ENCODE results near the gene STAC. TPM values are rescaled to one million over a fixed set of nuclear protein-coding genes. Genes with fewer than 3 reads are reported as not detected.

The STAC gene
- total and polyA plus RNA-seq, 9 of the 15 experiments (the other 6 are each of a cell fraction or from before 2014, with no cell fraction given): 0.11 TPM; not detected in 8

DNA sequence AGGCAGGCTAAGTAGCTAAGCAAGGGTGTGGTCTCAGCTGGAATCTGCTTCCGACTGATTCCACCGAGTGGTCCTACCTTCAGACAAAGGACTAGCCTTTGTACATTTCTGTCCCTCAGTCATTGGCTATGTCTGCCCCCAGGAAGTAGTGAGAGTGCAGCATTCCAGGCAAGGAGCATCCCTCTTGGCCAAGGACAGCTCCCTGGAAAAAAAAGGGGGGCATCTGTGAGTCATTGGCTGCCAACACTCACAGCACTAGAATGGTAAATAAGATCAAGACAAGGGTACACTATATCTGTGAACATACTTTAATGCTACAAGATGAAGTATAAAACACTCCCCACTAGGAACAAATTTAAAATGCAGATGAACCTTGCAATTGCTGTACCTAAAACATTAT lies 66.8 kb downstream of the STAC start (continued):
- TF ChIP-seq, protein P1, sequence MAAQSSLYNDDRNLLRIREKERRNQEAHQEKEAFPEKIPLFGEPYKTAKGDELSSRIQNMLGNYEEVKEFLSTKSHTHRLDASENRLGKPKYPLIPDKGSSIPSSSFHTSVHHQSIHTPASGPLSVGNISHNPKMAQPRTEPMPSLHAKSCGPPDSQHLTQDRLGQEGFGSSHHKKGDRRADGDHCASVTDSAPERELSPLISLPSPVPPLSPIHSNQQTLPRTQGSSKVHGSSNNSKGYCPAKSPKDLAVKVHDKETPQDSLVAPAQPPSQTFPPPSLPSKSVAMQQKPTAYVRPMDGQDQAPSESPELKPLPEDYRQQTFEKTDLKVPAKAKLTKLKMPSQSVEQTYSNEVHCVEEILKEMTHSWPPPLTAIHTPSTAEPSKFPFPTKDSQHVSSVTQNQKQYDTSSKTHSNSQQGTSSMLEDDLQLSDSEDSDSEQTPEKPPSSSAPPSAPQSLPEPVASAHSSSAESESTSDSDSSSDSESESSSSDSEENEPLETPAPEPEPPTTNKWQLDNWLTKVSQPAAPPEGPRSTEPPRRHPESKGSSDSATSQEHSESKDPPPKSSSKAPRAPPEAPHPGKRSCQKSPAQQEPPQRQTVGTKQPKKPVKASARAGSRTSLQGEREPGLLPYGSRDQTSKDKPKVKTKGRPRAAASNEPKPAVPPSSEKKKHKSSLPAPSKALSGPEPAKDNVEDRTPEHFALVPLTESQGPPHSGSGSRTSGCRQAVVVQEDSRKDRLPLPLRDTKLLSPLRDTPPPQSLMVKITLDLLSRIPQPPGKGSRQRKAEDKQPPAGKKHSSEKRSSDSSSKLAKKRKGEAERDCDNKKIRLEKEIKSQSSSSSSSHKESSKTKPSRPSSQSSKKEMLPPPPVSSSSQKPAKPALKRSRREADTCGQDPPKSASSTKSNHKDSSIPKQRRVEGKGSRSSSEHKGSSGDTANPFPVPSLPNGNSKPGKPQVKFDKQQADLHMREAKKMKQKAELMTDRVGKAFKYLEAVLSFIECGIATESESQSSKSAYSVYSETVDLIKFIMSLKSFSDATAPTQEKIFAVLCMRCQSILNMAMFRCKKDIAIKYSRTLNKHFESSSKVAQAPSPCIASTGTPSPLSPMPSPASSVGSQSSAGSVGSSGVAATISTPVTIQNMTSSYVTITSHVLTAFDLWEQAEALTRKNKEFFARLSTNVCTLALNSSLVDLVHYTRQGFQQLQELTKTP (IDR thresholded peaks at IDR 0.05; ENCODE audit: low read depth in 1 of 2, partially characterized antibody in 2 of 2): no peak
- TF ChIP-seq, protein P2, sequence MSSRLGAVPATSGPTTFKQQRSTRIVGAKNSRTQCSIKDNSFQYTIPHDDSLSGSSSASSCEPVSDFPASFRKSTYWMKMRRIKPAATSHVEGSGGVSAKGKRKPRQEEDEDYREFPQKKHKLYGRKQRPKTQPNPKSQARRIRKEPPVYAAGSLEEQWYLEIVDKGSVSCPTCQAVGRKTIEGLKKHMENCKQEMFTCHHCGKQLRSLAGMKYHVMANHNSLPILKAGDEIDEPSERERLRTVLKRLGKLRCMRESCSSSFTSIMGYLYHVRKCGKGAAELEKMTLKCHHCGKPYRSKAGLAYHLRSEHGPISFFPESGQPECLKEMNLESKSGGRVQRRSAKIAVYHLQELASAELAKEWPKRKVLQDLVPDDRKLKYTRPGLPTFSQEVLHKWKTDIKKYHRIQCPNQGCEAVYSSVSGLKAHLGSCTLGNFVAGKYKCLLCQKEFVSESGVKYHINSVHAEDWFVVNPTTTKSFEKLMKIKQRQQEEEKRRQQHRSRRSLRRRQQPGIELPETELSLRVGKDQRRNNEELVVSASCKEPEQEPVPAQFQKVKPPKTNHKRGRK (tag; IDR thresholded peaks at IDR 0.05): no peak

DNA sequence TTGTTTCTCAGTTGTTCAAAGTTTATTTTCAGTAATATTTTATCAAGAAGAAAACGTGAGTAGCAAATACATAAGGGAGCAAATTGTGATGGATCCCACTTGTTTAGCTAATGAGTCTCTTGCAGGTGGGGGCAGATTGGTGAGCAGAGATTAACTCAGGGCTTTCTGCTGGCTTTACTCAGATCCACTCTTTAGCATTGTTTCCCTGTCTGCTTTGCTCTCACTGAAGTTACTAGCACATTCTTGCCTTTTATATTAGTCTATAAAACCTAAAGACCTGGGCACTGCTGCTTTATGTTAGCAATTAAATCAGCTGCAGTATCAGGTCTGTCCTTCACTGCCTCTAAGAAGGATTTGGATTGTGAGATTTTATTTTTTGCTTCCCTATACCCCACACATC lies 71.5 kb downstream of the STAC start:
- WGBS (ENCODE audit: insufficient coverage, low coverage, missing lambda C conversion rate): 0% methylated on average over 1 of the region's 1 CpG
- no peak for TF ChIP-seq RBM17 (IDR thresholded peaks at IDR 0.05; ENCODE audit: borderline replicate concordance, low read depth, low read length)
- no peak for TF ChIP-seq RBM34 (IDR thresholded peaks at IDR 0.05; ENCODE audit: borderline replicate concordance, insufficient read depth, low read length)
- no peak for TF ChIP-seq RAD21 (CRISPR knock-in tag; conservative IDR thresholded peaks at IDR 0.05 in 1 of 2, IDR thresholded peaks at IDR 0.05 in 1 of 2)
- TF ChIP-seq, protein P3, sequence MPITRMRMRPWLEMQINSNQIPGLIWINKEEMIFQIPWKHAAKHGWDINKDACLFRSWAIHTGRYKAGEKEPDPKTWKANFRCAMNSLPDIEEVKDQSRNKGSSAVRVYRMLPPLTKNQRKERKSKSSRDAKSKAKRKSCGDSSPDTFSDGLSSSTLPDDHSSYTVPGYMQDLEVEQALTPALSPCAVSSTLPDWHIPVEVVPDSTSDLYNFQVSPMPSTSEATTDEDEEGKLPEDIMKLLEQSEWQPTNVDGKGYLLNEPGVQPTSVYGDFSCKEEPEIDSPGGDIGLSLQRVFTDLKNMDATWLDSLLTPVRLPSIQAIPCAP (CRISPR knock-in tag; IDR thresholded peaks at IDR 0.05; ENCODE audit: borderline replicate concordance): no peak
- TF ChIP-seq, protein P4, sequence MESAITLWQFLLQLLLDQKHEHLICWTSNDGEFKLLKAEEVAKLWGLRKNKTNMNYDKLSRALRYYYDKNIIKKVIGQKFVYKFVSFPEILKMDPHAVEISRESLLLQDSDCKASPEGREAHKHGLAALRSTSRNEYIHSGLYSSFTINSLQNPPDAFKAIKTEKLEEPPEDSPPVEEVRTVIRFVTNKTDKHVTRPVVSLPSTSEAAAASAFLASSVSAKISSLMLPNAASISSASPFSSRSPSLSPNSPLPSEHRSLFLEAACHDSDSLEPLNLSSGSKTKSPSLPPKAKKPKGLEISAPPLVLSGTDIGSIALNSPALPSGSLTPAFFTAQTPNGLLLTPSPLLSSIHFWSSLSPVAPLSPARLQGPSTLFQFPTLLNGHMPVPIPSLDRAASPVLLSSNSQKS (CRISPR knock-in tag; IDR thresholded peaks at IDR 0.05): no peak
- H3K79me2 ChIP-seq (ENCODE audit: control insufficient read depth, insufficient read depth, low read length): no peaks in the 10 kb centered on the region
- POLR2A ChIA-PET: no interaction called here
- ATAC-seq (no peak), DNase-seq (ENCODE audit: extremely low read depth in 1 of 4, low spot score in 3 of 4) (no peak), FAIRE-seq (no peak)
- no peaks in the 10 kb centered on the region; a peak in 1 of 5 replicates for H3K4me1 ChIP-seq (replicated peaks in 1 of 2; ENCODE audit: control insufficient read depth in 2 of 2, insufficient read depth in 2 of 2, low read length in 2 of 2)
- in situ Hi-C loops (cut with MboI): no loop called here
- no peak overlapping the region for H3K9ac ChIP-seq (ENCODE audit: insufficient read depth in 1 of 2, low read depth in 2 of 2, low read length in 2 of 2)
- H3K9me3 ChIP-seq (replicated peaks; ENCODE audit: control insufficient read depth, insufficient read depth, low read depth, low read length): no peaks in the 10 kb centered on the region
- no peak overlapping the region for H3K4me3 ChIP-seq
- no peak overlapping the region for H3K4me2 ChIP-seq (ENCODE audit: insufficient read depth, low read length)
- H3K9me1 ChIP-seq (ENCODE audit: control insufficient read depth, insufficient read depth, low read length): no peaks in the 10 kb centered on the region
- CTCF ChIA-PET (ENCODE audit: low intra/inter-chr PET ratio): no interaction called here
- no peaks in the 10 kb centered on the region for H3K27me3 ChIP-seq (ENCODE audit: control insufficient read depth in 2 of 2, insufficient read depth in 2 of 2, low read length in 2 of 2)
- no peak overlapping the region for H3K27ac ChIP-seq (ENCODE audit: extremely low read depth, low read depth, low read length)
- H4K20me1 ChIP-seq (replicated peaks; ENCODE audit: control insufficient read depth, insufficient read depth, low read length): no peaks in the 10 kb centered on the region
- H3K36me3 ChIP-seq (ENCODE audit: control insufficient read depth, insufficient read depth, low read length): no peaks in the 10 kb centered on the region
- H2AFZ ChIP-seq (ENCODE audit: low read depth, low read length): no peak overlapping the region
- intact Hi-C loops (cut with micrococcal nuclease): no loop called here
- no TSS peak for BruUV-seq (replicated peaks)

All from K562 (cell line).